Stomach (tissue), 9 donors: ENCODE measurements around the gene USP10. TPM values are rescaled to one million over a fixed set of nuclear protein-coding genes. Genes with fewer than 3 reads are reported as not detected.
A peak's percentile ranks its signal among the peaks of the same experiment; 100 is the strongest.

Experiments
- DNase-seq, 2 donors: peaks; one replicate each; pipeline versions ENCODE4 v3.0.0 to v3.0.0-alpha.2; 2013 to 2019
- H3K27ac ChIP-seq, 5 donors: fragments of 200-600 bp in 4 of 5; sonication (generic) in 4 of 5; one replicate each; pipeline ENCODE4 v1.5.1; 2013 to 2019; ENCODE audit warnings: mild to moderate bottlenecking in 1 of 5, moderate library complexity in 1 of 5
- H3K27me3 ChIP-seq, 3 donors: fragments of 200-600 bp; sonication (generic); one replicate each; pipeline ENCODE4 v1.5.1; 2017 to 2019; ENCODE audit warnings: mixed run types in 1 of 3
- H3K36me3 ChIP-seq, 4 donors: fragments of 200-600 bp; sonication (generic); 1 replicate in 3 of 4; 2 replicates in 1 of 4; pipeline ENCODE4 v1.5.1; 2016 to 2019
- H3K4me1 ChIP-seq, 4 donors: fragments of 200-600 bp; sonication (generic); one replicate each; pipeline ENCODE4 v1.5.1; 2016 to 2019
- H3K4me3 ChIP-seq, 4 donors: fragments of 200-600 bp; sonication (generic) in 3 of 4; one replicate each; pipeline ENCODE4 v1.5.1; 2016 to 2019; ENCODE audit warnings: mild to moderate bottlenecking in 1 of 4
- H3K9me3 ChIP-seq, 4 donors: fragments of 200-600 bp; sonication (generic); one replicate each; pipeline ENCODE4 v1.5.1; 2016 to 2019
- EP300 ChIP-seq: sonication (generic); formaldehyde crosslinking; IDR thresholded peaks from one replicate; pipeline ENCODE4 v1.6.1; 2017; ENCODE audit warnings: antibody characterized with exemption
- POLR2A ChIP-seq, 4 donors: fragments of 450-650 bp; IDR thresholded peaks; one replicate each; pipeline ENCODE4 v1.6.1; 2016; ENCODE audit warnings: antibody characterized with exemption in 4 of 4, control low read depth in 2 of 4, mild to moderate bottlenecking in 1 of 4, moderate library complexity in 1 of 4
- POLR2AphosphoS5 ChIP-seq, 3 donors: sonication (generic); formaldehyde crosslinking; IDR thresholded peaks; one replicate each; pipeline ENCODE4 v1.6.1; 2016; ENCODE audit warnings: antibody characterized with exemption in 3 of 3
- WGBS, 5 donors: extraction: QIAGEN DNeasy Blood & Tissue Kit in 3 of 5; methylation state at CpG; one replicate each; pipeline versions ENCODE4 v1.1.5 to v1.1.7; 2013 to 2018; 5-methylcytosine and 5-hydroxymethylcytosine counted together
- intact Hi-C: fragments of 100-400 bp; cut with DNase I; formaldehyde crosslinking; loops from one replicate; pipeline ENCODE4 v1.15.1; 2023; ENCODE audit warnings: low total_unique reads
- polyA plus RNA-seq, 3 donors: library from polyadenylated mRNA; stranded (reverse); fragments of 200-250 nt; gene quantifications; one replicate each; pipeline ENCODE4 v1.2.3, GENCODE V29; 2013
- total RNA-seq, 5 donors: library from RNA; depleted of rRNA; stranded (reverse); fragments of >200 nt; gene quantifications; one replicate each; pipeline versions ENCODE4 v1.1.0 to v1.2.3, GENCODE V29; 2014 to 2016
- TF ChIP-seq, protein P1 (sequence below), 7 experiments: fragments of 450-650 bp in 4 of 7; fragments of 200-600 bp in 3 of 7; sonication (generic) in 3 of 7; IDR thresholded peaks; one replicate each; pipeline ENCODE4 v1.5.1; 2016 to 2019; ENCODE audit warnings: antibody characterized with exemption in 7 of 7, control low read depth in 2 of 7, mild to moderate bottlenecking in 1 of 7
- donor health status: healthy with polysubstance abuse.
- donor health status: Bipolar disorder and iron deficiency.
- donor health status: healthy.

USP10 gene
- total and polyA plus RNA-seq, 8 donors: 17.1 to 183 (median 44.8) TPM

GRCh38 chr16:84654238-84654637 lies 45.6 kb upstream of the USP10 start:
- Histone ChIP-seq H3K36me3 (peaks cover 53 to 88% (median 84%) of the 10 kb centered on the region in 4 donors), H3K4me3 (no peak overlapping the region), H3K9me3 (no peaks in the 10 kb centered on the region), H3K27ac (no peak overlapping the region), H3K27me3 (no peaks in the 10 kb centered on the region), H3K4me1 (peaks cover 11 to 38% (median 20%) of the 10 kb centered on the region in 4 donors)
- intact Hi-C loops: no loop called here
- TF ChIP-seq, protein P1, sequence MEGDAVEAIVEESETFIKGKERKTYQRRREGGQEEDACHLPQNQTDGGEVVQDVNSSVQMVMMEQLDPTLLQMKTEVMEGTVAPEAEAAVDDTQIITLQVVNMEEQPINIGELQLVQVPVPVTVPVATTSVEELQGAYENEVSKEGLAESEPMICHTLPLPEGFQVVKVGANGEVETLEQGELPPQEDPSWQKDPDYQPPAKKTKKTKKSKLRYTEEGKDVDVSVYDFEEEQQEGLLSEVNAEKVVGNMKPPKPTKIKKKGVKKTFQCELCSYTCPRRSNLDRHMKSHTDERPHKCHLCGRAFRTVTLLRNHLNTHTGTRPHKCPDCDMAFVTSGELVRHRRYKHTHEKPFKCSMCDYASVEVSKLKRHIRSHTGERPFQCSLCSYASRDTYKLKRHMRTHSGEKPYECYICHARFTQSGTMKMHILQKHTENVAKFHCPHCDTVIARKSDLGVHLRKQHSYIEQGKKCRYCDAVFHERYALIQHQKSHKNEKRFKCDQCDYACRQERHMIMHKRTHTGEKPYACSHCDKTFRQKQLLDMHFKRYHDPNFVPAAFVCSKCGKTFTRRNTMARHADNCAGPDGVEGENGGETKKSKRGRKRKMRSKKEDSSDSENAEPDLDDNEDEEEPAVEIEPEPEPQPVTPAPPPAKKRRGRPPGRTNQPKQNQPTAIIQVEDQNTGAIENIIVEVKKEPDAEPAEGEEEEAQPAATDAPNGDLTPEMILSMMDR (IDR thresholded peaks at IDR 0.05): no peak
- TF ChIP-seq POLR2A (IDR thresholded peaks at IDR 0.05): no peak
- no peak for TF ChIP-seq EP300
- no peak for TF ChIP-seq POLR2AphosphoS5 (IDR thresholded peaks at IDR 0.05)
- 91 to 95% (median 92%) methylated on average over 3 of the region's 3 CpGs for WGBS, 5 donors
- no peak for DNase-seq

DNA sequence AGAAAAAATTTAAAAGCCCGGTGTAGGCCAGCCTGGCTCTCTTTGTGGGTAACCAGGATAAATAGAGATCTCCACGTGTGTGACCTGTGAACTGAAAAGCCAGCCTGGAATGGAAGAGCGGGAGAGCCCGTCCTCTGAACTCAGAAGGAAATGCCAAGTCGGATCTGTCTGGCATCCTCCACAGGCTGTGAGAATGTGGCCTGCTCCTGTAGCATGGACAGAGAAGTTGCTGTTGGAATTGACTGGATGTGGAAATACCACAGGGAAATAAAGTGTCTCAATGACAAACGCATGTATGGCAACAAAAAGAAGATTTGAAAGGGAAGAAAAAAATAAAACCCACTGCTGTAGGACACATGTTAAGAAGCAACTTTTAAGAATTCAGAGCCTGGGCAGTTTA lies 44.8 kb upstream of the USP10 start:
- WGBS, 5 donors: 47 to 69% (median 62%) methylated on average over 6 of the region's 6 CpGs
- intact Hi-C loops: no loop called here
- peaks cover 4 to 31% (median 13%) of the 10 kb centered on the region in 4 donors for H3K4me1 ChIP-seq
- no peak for DNase-seq
- no peak for TF ChIP-seq POLR2AphosphoS5 (IDR thresholded peaks at IDR 0.05)
- no peak for TF ChIP-seq EP300
- TF ChIP-seq, protein P1 (IDR thresholded peaks at IDR 0.05): no peak
- no peak for TF ChIP-seq POLR2A (IDR thresholded peaks at IDR 0.05)
- peaks cover 61 to 95% (median 92%) of the 10 kb centered on the region in 4 donors for H3K36me3 ChIP-seq
- H3K27ac ChIP-seq: peak overlapping the region in 1 of 5 donors; percentile 13
- H3K27me3 ChIP-seq: no peaks in the 10 kb centered on the region
- no peak overlapping the region for H3K4me3 ChIP-seq
- H3K9me3 ChIP-seq: no peaks in the 10 kb centered on the region

GRCh38 chr16:84656649-84657048 lies 43.2 kb upstream of the USP10 start:
- H3K4me1 ChIP-seq: peaks cover 0 to 18% (median 4%) of the 10 kb centered on the region in 4 donors
- TF ChIP-seq POLR2AphosphoS5 (IDR thresholded peaks at IDR 0.05): no peak
- no peak for TF ChIP-seq EP300
- TF ChIP-seq, protein P1 (IDR thresholded peaks at IDR 0.05): no peak
- no peak for TF ChIP-seq POLR2A (IDR thresholded peaks at IDR 0.05)
- H3K9me3 ChIP-seq: no peaks in the 10 kb centered on the region
- 93 to 96% (median 95%) methylated on average over 22 of the region's 22 CpGs for WGBS, 5 donors
- H3K4me3 ChIP-seq: no peak overlapping the region
- no peaks in the 10 kb centered on the region for H3K27me3 ChIP-seq
- intact Hi-C loops: no loop called here
- no peak overlapping the region for H3K27ac ChIP-seq
- DNase-seq: no peak
- H3K36me3 ChIP-seq: peaks cover 77 to 100% (median 98%) of the 10 kb centered on the region in 4 donors

DNA sequence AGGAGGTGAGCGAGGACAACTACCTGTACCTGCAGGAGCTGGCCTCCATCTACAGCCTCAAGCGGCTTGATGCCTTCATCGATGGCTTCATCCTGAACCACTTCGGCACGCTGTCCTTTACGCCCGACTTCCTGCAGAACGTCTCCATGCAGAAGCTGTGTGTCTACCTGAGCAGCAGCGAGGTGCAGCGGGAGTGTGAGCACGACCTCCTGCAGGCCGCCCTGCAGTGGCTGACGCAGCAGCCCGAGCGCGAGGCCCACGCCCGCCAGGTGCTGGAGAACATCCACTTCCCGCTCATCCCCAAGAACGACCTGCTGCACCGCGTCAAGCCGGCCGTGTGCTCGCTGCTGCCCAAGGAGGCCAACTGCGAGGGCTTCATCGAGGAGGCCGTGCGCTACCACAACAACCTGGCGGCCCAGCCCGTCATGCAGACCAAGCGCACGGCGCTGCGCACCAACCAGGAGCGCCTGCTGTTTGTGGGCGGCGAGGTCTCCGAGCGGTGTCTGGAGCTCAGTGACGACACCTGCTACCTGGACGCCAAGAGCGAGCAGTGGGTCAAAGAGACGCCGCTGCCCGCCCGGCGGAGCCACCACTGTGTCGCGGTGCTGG lies 42.5 kb upstream of the USP10 start:
- TF ChIP-seq POLR2AphosphoS5 (IDR thresholded peaks at IDR 0.05) (no peak), POLR2A (IDR thresholded peaks at IDR 0.05) (no peak), EP300 (no peak)
- TF ChIP-seq, protein P1 (IDR thresholded peaks at IDR 0.05): no peak
- Histone ChIP-seq H3K36me3 (peaks cover 84 to 100% (median 98%) of the 10 kb centered on the region in 4 donors), H3K27ac (no peak overlapping the region), H3K9me3 (no peaks in the 10 kb centered on the region), H3K4me1 (peaks cover 0 to 18% (median 4%) of the 10 kb centered on the region in 4 donors), H3K27me3 (no peaks in the 10 kb centered on the region), H3K4me3 (no peak overlapping the region)
- WGBS, 5 donors: 97 to 98% (median 98%) methylated on average over 17 to 50 of the region's 50 CpGs
- intact Hi-C loops: no loop called here
- DNase-seq: no peak
